HL-60 (cell line): ENCODE measurements around the gene NDUFA6.

Source experiments
- DNase-seq, 2 experiments: peaks; one replicate each; pipeline ENCODE4 v3.0.0-alpha.2; 2010 to 2020; ENCODE audit warnings: low read depth in 1 of 2, low spot score in 1 of 2
- H3K27ac ChIP-seq: fragments of 250-450 bp; sonication (Bioruptor Pico); replicated peaks from 2 replicates; pipeline ENCODE4 v1.5.1; 2020; ENCODE audit warnings: mild to moderate bottlenecking, moderate library complexity
- H3K27me3 ChIP-seq: fragments of 250-450 bp; sonication (Bioruptor Pico); 2 replicates; pipeline ENCODE4 v1.5.1; 2021; ENCODE audit warnings: mild to moderate bottlenecking, moderate library complexity; ENCODE audit not compliant: insufficient read depth, poor library complexity, severe bottlenecking
- H3K4me3 ChIP-seq: replicated peaks from 2 replicates; pipeline ENCODE4 v1.5.1; 2011; ENCODE audit warnings: mild to moderate bottlenecking, control low read depth, low read length; ENCODE audit not compliant: insufficient read depth
- CTCF ChIP-seq: IDR thresholded peaks from one replicate; pipeline ENCODE4 v1.5.1; 2011; ENCODE audit warnings: low read length, control low read depth, inconsistent platforms; ENCODE audit not compliant: insufficient read depth
- GABPA ChIP-seq: IDR thresholded peaks from 2 replicates; pipeline ENCODE4 v1.6.1; 2012; ENCODE audit warnings: low read depth
- POLR2AphosphoS5 ChIP-seq: IDR thresholded peaks from 2 replicates; pipeline ENCODE4 v1.6.1; 2012; ENCODE audit warnings: low read depth
- SPI1 ChIP-seq: IDR thresholded peaks from 2 replicates; pipeline ENCODE4 v1.6.1; 2012; ENCODE audit warnings: low read depth, mild to moderate bottlenecking, borderline replicate concordance
- TF ChIP-seq, protein P1 (sequence below): IDR thresholded peaks from 2 replicates; pipeline ENCODE4 v1.6.1; 2012; ENCODE audit warnings: low read depth; ENCODE audit not compliant: insufficient replicate concordance

NDUFA6 gene

GRCh38 chr22:42083119-42083518 lies 7.5 kb downstream of the NDUFA6 start:
- TF ChIP-seq, protein P1, sequence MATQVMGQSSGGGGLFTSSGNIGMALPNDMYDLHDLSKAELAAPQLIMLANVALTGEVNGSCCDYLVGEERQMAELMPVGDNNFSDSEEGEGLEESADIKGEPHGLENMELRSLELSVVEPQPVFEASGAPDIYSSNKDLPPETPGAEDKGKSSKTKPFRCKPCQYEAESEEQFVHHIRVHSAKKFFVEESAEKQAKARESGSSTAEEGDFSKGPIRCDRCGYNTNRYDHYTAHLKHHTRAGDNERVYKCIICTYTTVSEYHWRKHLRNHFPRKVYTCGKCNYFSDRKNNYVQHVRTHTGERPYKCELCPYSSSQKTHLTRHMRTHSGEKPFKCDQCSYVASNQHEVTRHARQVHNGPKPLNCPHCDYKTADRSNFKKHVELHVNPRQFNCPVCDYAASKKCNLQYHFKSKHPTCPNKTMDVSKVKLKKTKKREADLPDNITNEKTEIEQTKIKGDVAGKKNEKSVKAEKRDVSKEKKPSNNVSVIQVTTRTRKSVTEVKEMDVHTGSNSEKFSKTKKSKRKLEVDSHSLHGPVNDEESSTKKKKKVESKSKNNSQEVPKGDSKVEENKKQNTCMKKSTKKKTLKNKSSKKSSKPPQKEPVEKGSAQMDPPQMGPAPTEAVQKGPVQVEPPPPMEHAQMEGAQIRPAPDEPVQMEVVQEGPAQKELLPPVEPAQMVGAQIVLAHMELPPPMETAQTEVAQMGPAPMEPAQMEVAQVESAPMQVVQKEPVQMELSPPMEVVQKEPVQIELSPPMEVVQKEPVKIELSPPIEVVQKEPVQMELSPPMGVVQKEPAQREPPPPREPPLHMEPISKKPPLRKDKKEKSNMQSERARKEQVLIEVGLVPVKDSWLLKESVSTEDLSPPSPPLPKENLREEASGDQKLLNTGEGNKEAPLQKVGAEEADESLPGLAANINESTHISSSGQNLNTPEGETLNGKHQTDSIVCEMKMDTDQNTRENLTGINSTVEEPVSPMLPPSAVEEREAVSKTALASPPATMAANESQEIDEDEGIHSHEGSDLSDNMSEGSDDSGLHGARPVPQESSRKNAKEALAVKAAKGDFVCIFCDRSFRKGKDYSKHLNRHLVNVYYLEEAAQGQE: no peak
- TF ChIP-seq CTCF: no peak
- TF ChIP-seq GABPA: no peak
- TF ChIP-seq POLR2AphosphoS5: no peak
- no peak for TF ChIP-seq SPI1
- no peak overlapping the region for H3K4me3 ChIP-seq
- H3K27ac ChIP-seq: no peak overlapping the region
- DNase-seq: no peak
- H3K27me3 ChIP-seq: no peaks in the 10 kb centered on the region

DNA sequence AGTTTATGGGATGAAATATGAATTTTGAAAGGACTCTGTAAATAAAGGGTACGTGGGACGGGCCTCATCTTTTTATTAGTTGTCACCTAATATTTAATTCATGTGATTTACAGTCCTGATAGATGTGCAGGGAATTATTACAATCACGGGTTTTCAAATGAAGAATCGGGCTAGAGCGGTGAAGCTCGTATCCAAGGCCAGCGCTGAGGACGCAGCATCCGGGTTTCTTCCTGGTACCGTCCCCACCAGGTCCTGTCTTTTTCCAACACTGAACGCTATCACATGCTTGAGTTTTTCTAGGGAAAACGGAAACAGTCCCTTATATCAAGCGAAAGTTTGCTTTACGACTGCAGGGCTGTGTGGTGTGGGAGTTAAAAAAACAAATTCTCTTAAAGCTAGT lies 10.3 kb downstream of the NDUFA6 start:
- H3K27ac ChIP-seq: peak overlapping the region; percentile 92
- peak overlapping the region; percentile 70 for H3K4me3 ChIP-seq
- TF ChIP-seq, protein P1: no peak
- TF ChIP-seq CTCF (no peak), POLR2AphosphoS5 (no peak)
- H3K27me3 ChIP-seq: no peaks in the 10 kb centered on the region
- no peak for DNase-seq

DNA sequence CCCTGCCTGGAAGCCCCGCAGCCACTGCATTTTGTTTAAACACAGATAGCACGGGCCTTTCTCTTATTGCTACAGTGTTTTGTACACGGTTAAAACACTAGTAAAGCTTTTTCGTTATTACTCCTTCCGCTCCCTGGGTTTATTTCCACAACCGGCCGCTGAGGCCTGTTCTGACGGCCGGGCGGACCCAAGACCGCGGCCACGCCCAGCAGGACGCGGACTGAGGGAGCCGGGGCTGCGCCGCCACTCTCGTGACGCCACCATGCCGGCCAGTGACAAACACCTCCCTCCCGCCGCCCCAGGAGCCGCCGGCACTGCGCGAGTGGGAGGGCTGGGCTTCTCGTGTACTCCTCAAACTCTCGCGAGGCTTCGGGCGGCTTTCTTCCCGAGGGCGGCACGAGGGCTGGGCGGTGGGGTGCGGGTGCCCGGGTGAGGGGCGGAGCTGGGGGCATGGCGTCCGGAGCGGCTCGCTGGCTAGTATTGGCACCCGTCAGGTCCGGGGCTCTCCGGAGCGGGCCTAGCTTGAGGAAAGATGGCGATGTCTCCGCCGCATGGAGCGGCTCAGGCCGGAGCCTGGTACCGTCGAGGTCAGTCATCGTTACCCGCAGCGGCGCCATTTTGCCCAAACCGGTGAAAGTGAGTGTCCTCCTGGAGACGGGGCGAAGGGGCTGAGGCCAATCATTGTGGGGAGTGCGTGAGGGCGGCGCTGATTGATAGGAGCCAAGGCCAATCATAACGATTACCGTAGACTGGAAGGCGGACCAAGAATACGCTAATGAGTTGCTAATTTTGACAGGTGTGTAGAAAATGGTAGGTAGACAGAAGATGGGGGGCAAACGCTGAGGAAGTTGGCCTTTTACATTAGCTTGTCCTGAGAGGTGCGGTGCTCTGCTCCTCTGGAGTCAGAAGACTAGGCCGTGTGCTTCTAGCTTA lies 11.0 kb downstream of the NDUFA6 start, which contains the start of gene SMDT1:
Gene SMDT1 (plus strand): TSS at position 382 of the 933 bp plus-strand sequence. CDS start 69 bp downstream, at position 451.
- peak within 1 kb of the TSS; percentile 70 for H3K4me3 ChIP-seq
- peak; percentile 97 to 98 for DNase-seq
- peak within 1 kb of the TSS; percentile 92 for H3K27ac ChIP-seq
- H3K27me3 ChIP-seq: no peaks in the 10 kb centered on the region
- TF ChIP-seq, protein P1: peak; percentile 83
- TF ChIP-seq POLR2AphosphoS5 (peak; percentile 81), SPI1 (no peak), GABPA (no peak)
